WTC11 (cell line): ENCODE data around the gene TAF3. TPM values are rescaled to one million over a fixed set of nuclear protein-coding genes. Genes with fewer than 3 reads are reported as not detected.

Experiments
- ATAC-seq: fragments of 200-7000 bp; cut with Tn5 transposase; 2 replicates; pipeline ENCODE4 v1.10.0; 2021; ENCODE audit warnings: mild to moderate bottlenecking, moderate library complexity
- CTCF ChIA-PET: fragments of 300-600 bp; sonication (Branson Sonifier 250); formaldehyde crosslinking; loops from one replicate; lab custom pipeline; 2021; ENCODE audit warnings: antibody characterized with exemption; lab: Charles Lee
- POLR2A ChIA-PET: fragments of 350-600 bp; sonication (Branson Sonifier 250); formaldehyde crosslinking; loops from one replicate; lab custom pipeline; 2021; ENCODE audit warnings: antibody characterized with exemption; lab: Charles Lee
- DNase-seq: peaks from one replicate; pipeline ENCODE4 v3.0.0; 2021; ENCODE audit warnings: low spot score
- H3K27ac Mint-ChIP-seq: 2 replicates; pipeline ENCODE4 v1.8.0; 2021; ENCODE audit warnings: mixed read lengths
- H3K27me3 Mint-ChIP-seq: 2 replicates; pipeline ENCODE4 v1.8.0; 2021; ENCODE audit warnings: low read depth, mild to moderate bottlenecking, moderate library complexity, mixed read lengths
- H3K36me3 Mint-ChIP-seq: 2 replicates; pipeline ENCODE4 v1.8.0; 2021; ENCODE audit warnings: mixed read lengths
- H3K4me1 Mint-ChIP-seq: 2 replicates; pipeline ENCODE4 v1.8.0; 2022; ENCODE audit warnings: mixed read lengths
- H3K4me3 Mint-ChIP-seq: 2 replicates; pipeline ENCODE4 v1.8.0; 2021; ENCODE audit warnings: mild to moderate bottlenecking, moderate library complexity, mixed read lengths
- H3K9me3 Mint-ChIP-seq: 2 replicates; pipeline ENCODE4 v1.8.0; 2021; ENCODE audit warnings: mixed read lengths
- ATF1 ChIP-seq: sonication (generic); formaldehyde crosslinking; IDR thresholded peaks from 2 replicates; pipeline ENCODE4 v1.8.1; 2023; ENCODE audit warnings: mild to moderate bottlenecking, moderate library complexity, missing genetic modification reagents
- CBFB ChIP-seq: sonication (generic); formaldehyde crosslinking; IDR thresholded peaks from 2 replicates; pipeline ENCODE4 v1.8.1; 2022; ENCODE audit warnings: mild to moderate bottlenecking, low read depth, missing genetic modification reagents
- JAZF1 ChIP-seq: fragments of 250-450 bp; sonication (Bioruptor Pico); IDR thresholded peaks from 2 replicates; pipeline ENCODE4 v1.9.0; 2021; ENCODE audit warnings: moderate library complexity, mild to moderate bottlenecking, inconsistent platforms
- PRRX2 ChIP-seq: fragments of 250-450 bp; sonication (Bioruptor Pico); IDR thresholded peaks from 2 replicates; pipeline ENCODE4 v1.8.0; 2021; ENCODE audit warnings: mild to moderate bottlenecking
- TEAD4 ChIP-seq: sonication (generic); formaldehyde crosslinking; IDR thresholded peaks from 2 replicates; pipeline ENCODE4 v1.8.0; 2022; ENCODE audit warnings: mild to moderate bottlenecking, missing genetic modification reagents
- ZNF263 ChIP-seq: sonication (generic); formaldehyde crosslinking; IDR thresholded peaks from 2 replicates; pipeline ENCODE4 v1.8.1; 2022; ENCODE audit warnings: low read depth, mild to moderate bottlenecking, moderate library complexity, missing genetic modification reagents
- ZNF396 ChIP-seq: fragments of 250-450 bp; sonication (Bioruptor Pico); IDR thresholded peaks from 2 replicates; pipeline ENCODE4 v1.8.0; 2021; ENCODE audit warnings: mild to moderate bottlenecking, moderate library complexity, borderline replicate concordance
- ZNF423 ChIP-seq: fragments of 250-450 bp; sonication (Bioruptor Pico); IDR thresholded peaks from 2 replicates; pipeline ENCODE4 v2.1.2; 2022; ENCODE audit warnings: mild to moderate bottlenecking, moderate library complexity
- total RNA-seq: library from RNA; stranded (reverse); gene quantifications from 3 replicates; pipeline ENCODE4 v1.2.3, GENCODE V29; 2021
- TF ChIP-seq, protein P1 (sequence below): sonication (generic); formaldehyde crosslinking; IDR thresholded peaks from 2 replicates; pipeline ENCODE4 v1.8.0; 2022; ENCODE audit warnings: missing genetic modification reagents
- TF ChIP-seq, protein P2 (sequence below): sonication (generic); formaldehyde crosslinking; IDR thresholded peaks from 2 replicates; pipeline ENCODE4 v1.8.0; 2022; ENCODE audit warnings: mild to moderate bottlenecking, missing genetic modification reagents
- TF ChIP-seq, protein P3 (sequence below): sonication (generic); formaldehyde crosslinking; IDR thresholded peaks from 2 replicates; pipeline ENCODE4 v1.8.1; 2023; ENCODE audit warnings: mild to moderate bottlenecking, moderate library complexity, missing genetic modification reagents
- TF ChIP-seq, protein P4 (sequence below): sonication (generic); formaldehyde crosslinking; conservative IDR thresholded peaks from 2 replicates; pipeline ENCODE4 v1.8.1; 2023; ENCODE audit warnings: mild to moderate bottlenecking, low read depth, missing genetic modification reagents, moderate library complexity
- TF ChIP-seq, protein P5 (sequence below): fragments of 250-450 bp; sonication (Bioruptor Pico); conservative IDR thresholded peaks from 2 replicates; pipeline ENCODE4 v1.9.0; 2021; ENCODE audit warnings: mild to moderate bottlenecking
- TF ChIP-seq, protein P6 (sequence below): sonication (generic); formaldehyde crosslinking; IDR thresholded peaks from 2 replicates; pipeline ENCODE4 v1.8.1; 2022; ENCODE audit warnings: mild to moderate bottlenecking, moderate library complexity, missing genetic modification reagents
- TF ChIP-seq, protein P7 (sequence below): fragments of 250-450 bp; sonication (Bioruptor Pico); IDR thresholded peaks from 2 replicates; pipeline ENCODE4 v1.9.0; 2021; ENCODE audit warnings: mild to moderate bottlenecking
- TF ChIP-seq, protein P8 (sequence below): sonication (generic); formaldehyde crosslinking; IDR thresholded peaks from 2 replicates; pipeline ENCODE4 v1.8.1; 2023; ENCODE audit warnings: mild to moderate bottlenecking, missing genetic modification reagents, borderline replicate concordance
- TF ChIP-seq, protein P9 (sequence below): sonication (generic); formaldehyde crosslinking; IDR thresholded peaks from 2 replicates; pipeline ENCODE4 v1.8.1; 2023; ENCODE audit warnings: mild to moderate bottlenecking, missing genetic modification reagents, moderate library complexity

The TAF3 gene
- total RNA-seq, 1 experiment from 2014 or later = 8.9 TPM

DNA sequence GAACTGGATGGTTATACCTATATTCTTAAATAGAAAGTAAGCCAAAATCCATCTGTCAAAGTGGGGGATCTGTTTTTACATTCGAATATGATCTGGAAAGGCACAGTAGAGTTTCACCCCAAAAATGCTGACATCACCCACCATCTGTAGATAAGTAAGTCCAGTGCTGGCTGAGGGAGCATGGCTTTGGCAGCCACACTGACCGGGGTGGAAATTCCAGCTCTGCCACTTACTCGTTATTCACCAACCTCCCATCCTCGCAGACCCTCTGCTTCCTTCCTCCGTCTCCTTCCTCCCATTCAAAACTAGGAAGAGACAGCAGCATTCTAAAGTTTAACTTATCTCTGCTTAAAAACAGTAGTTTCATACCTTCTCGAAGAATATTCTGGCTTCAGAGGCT is 151.3 kb downstream of the TAF3 start:
- peaks cover 2% of the 10 kb centered on the region; the same call in 1 of the 2 replicates for H3K4me1 Mint-ChIP-seq
- ATAC-seq (no peak), DNase-seq (no peak)
- H3K4me3 Mint-ChIP-seq = no peak overlapping the region
- H3K9me3 Mint-ChIP-seq = no peaks in the 10 kb centered on the region
- H3K27ac Mint-ChIP-seq = no peak overlapping the region
- H3K36me3 Mint-ChIP-seq = peaks cover 3% of the 10 kb centered on the region
- no peaks in the 10 kb centered on the region for H3K27me3 Mint-ChIP-seq
- ChIA-PET POLR2A (no interaction called here), CTCF (no interaction called here)
- TF ChIP-seq, protein P1, sequence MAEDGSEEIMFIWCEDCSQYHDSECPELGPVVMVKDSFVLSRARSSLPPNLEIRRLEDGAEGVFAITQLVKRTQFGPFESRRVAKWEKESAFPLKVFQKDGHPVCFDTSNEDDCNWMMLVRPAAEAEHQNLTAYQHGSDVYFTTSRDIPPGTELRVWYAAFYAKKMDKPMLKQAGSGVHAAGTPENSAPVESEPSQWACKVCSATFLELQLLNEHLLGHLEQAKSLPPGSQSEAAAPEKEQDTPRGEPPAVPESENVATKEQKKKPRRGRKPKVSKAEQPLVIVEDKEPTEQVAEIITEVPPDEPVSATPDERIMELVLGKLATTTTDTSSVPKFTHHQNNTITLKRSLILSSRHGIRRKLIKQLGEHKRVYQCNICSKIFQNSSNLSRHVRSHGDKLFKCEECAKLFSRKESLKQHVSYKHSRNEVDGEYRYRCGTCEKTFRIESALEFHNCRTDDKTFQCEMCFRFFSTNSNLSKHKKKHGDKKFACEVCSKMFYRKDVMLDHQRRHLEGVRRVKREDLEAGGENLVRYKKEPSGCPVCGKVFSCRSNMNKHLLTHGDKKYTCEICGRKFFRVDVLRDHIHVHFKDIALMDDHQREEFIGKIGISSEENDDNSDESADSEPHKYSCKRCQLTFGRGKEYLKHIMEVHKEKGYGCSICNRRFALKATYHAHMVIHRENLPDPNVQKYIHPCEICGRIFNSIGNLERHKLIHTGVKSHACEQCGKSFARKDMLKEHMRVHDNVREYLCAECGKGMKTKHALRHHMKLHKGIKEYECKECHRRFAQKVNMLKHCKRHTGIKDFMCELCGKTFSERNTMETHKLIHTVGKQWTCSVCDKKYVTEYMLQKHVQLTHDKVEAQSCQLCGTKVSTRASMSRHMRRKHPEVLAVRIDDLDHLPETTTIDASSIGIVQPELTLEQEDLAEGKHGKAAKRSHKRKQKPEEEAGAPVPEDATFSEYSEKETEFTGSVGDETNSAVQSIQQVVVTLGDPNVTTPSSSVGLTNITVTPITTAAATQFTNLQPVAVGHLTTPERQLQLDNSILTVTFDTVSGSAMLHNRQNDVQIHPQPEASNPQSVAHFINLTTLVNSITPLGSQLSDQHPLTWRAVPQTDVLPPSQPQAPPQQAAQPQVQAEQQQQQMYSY (CRISPR knock-in tag) = no peak
- TF ChIP-seq ATF1 (CRISPR knock-in tag) (no peak), PRRX2 (CRISPR knock-in tag) (no peak), TEAD4 (CRISPR knock-in tag) (no peak), ZNF396 (CRISPR knock-in tag) (no peak), JAZF1 (CRISPR knock-in tag) (no peak), ZNF263 (CRISPR knock-in tag) (no peak), ZNF423 (no peak), CBFB (CRISPR knock-in tag) (no peak)
- TF ChIP-seq, protein P2, sequence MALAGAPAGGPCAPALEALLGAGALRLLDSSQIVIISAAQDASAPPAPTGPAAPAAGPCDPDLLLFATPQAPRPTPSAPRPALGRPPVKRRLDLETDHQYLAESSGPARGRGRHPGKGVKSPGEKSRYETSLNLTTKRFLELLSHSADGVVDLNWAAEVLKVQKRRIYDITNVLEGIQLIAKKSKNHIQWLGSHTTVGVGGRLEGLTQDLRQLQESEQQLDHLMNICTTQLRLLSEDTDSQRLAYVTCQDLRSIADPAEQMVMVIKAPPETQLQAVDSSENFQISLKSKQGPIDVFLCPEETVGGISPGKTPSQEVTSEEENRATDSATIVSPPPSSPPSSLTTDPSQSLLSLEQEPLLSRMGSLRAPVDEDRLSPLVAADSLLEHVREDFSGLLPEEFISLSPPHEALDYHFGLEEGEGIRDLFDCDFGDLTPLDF = no peak
- TF ChIP-seq, protein P3, sequence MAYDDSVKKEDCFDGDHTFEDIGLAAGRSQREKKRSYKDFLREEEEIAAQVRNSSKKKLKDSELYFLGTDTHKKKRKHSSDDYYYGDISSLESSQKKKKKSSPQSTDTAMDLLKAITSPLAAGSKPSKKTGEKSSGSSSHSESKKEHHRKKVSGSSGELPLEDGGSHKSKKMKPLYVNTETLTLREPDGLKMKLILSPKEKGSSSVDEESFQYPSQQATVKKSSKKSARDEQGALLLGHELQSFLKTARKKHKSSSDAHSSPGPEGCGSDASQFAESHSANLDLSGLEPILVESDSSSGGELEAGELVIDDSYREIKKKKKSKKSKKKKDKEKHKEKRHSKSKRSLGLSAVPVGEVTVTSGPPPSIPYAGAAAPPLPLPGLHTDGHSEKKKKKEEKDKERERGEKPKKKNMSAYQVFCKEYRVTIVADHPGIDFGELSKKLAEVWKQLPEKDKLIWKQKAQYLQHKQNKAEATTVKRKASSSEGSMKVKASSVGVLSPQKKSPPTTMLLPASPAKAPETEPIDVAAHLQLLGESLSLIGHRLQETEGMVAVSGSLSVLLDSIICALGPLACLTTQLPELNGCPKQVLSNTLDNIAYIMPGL (CRISPR knock-in tag) = no peak
- TF ChIP-seq, protein P4, sequence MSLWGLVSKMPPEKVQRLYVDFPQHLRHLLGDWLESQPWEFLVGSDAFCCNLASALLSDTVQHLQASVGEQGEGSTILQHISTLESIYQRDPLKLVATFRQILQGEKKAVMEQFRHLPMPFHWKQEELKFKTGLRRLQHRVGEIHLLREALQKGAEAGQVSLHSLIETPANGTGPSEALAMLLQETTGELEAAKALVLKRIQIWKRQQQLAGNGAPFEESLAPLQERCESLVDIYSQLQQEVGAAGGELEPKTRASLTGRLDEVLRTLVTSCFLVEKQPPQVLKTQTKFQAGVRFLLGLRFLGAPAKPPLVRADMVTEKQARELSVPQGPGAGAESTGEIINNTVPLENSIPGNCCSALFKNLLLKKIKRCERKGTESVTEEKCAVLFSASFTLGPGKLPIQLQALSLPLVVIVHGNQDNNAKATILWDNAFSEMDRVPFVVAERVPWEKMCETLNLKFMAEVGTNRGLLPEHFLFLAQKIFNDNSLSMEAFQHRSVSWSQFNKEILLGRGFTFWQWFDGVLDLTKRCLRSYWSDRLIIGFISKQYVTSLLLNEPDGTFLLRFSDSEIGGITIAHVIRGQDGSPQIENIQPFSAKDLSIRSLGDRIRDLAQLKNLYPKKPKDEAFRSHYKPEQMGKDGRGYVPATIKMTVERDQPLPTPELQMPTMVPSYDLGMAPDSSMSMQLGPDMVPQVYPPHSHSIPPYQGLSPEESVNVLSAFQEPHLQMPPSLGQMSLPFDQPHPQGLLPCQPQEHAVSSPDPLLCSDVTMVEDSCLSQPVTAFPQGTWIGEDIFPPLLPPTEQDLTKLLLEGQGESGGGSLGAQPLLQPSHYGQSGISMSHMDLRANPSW (CRISPR knock-in tag) = no peak
- TF ChIP-seq, protein P5, sequence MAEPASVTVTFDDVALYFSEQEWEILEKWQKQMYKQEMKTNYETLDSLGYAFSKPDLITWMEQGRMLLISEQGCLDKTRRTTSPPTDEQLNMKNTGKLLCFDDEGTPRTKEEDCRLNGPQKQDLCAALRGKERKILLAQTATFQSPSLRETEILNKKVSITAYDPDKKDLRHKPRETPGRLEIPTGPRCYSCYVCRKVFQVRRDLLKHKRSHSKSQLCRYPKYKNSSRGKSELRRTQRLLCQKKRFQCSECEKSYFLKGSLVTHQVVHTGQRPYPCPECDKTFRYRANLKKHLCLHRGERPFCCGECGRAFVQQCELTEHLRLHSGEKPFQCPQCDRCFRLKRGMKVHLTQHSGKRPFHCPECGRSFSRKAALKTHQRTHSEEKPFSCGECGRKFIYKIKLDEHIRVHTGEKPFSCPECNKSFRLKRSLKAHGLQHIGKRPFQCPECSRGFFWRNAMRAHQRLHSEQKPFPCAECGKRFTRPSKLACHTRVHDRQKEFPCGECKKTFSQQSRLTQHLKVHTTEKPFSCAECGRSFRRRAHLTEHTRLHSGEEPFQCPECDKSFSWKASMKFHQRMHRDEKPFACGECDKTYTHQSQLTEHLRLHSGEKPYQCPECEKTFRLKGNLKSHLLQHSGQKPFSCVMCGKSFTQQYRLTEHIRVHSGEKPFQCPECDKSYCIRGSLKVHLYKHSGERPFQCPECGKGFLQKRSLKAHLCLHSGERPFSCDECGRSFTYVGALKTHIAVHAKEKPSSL = no peak
- TF ChIP-seq, protein P6, sequence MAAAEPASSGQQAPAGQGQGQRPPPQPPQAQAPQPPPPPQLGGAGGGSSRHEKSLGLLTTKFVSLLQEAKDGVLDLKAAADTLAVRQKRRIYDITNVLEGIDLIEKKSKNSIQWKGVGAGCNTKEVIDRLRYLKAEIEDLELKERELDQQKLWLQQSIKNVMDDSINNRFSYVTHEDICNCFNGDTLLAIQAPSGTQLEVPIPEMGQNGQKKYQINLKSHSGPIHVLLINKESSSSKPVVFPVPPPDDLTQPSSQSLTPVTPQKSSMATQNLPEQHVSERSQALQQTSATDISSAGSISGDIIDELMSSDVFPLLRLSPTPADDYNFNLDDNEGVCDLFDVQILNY = no peak
- TF ChIP-seq, protein P7, sequence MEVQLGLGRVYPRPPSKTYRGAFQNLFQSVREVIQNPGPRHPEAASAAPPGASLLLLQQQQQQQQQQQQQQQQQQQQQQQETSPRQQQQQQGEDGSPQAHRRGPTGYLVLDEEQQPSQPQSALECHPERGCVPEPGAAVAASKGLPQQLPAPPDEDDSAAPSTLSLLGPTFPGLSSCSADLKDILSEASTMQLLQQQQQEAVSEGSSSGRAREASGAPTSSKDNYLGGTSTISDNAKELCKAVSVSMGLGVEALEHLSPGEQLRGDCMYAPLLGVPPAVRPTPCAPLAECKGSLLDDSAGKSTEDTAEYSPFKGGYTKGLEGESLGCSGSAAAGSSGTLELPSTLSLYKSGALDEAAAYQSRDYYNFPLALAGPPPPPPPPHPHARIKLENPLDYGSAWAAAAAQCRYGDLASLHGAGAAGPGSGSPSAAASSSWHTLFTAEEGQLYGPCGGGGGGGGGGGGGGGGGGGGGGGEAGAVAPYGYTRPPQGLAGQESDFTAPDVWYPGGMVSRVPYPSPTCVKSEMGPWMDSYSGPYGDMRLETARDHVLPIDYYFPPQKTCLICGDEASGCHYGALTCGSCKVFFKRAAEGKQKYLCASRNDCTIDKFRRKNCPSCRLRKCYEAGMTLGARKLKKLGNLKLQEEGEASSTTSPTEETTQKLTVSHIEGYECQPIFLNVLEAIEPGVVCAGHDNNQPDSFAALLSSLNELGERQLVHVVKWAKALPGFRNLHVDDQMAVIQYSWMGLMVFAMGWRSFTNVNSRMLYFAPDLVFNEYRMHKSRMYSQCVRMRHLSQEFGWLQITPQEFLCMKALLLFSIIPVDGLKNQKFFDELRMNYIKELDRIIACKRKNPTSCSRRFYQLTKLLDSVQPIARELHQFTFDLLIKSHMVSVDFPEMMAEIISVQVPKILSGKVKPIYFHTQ (CRISPR knock-in tag) = no peak
- TF ChIP-seq, protein P8, sequence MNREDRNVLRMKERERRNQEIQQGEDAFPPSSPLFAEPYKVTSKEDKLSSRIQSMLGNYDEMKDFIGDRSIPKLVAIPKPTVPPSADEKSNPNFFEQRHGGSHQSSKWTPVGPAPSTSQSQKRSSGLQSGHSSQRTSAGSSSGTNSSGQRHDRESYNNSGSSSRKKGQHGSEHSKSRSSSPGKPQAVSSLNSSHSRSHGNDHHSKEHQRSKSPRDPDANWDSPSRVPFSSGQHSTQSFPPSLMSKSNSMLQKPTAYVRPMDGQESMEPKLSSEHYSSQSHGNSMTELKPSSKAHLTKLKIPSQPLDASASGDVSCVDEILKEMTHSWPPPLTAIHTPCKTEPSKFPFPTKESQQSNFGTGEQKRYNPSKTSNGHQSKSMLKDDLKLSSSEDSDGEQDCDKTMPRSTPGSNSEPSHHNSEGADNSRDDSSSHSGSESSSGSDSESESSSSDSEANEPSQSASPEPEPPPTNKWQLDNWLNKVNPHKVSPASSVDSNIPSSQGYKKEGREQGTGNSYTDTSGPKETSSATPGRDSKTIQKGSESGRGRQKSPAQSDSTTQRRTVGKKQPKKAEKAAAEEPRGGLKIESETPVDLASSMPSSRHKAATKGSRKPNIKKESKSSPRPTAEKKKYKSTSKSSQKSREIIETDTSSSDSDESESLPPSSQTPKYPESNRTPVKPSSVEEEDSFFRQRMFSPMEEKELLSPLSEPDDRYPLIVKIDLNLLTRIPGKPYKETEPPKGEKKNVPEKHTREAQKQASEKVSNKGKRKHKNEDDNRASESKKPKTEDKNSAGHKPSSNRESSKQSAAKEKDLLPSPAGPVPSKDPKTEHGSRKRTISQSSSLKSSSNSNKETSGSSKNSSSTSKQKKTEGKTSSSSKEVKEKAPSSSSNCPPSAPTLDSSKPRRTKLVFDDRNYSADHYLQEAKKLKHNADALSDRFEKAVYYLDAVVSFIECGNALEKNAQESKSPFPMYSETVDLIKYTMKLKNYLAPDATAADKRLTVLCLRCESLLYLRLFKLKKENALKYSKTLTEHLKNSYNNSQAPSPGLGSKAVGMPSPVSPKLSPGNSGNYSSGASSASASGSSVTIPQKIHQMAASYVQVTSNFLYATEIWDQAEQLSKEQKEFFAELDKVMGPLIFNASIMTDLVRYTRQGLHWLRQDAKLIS (CRISPR knock-in tag) = no peak
- TF ChIP-seq, protein P9, sequence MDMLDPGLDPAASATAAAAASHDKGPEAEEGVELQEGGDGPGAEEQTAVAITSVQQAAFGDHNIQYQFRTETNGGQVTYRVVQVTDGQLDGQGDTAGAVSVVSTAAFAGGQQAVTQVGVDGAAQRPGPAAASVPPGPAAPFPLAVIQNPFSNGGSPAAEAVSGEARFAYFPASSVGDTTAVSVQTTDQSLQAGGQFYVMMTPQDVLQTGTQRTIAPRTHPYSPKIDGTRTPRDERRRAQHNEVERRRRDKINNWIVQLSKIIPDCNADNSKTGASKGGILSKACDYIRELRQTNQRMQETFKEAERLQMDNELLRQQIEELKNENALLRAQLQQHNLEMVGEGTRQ (CRISPR knock-in tag) = no peak
